Activated CD4-positive, alpha-beta T cell treated with anti-CD3 and anti-CD28 coated beads for 36 hours (primary cell): Measurements from ENCODE around the gene RELB. TPM values are rescaled to one million over a fixed set of nuclear protein-coding genes. Genes with fewer than 3 reads are reported as not detected.

ENCODE experiments used
- ATAC-seq: fragments of 200-7000 bp; cut with Tn5 transposase; one replicate; pipeline ENCODE4 v1.10.0; 2021; ENCODE audit warnings: mild to moderate bottlenecking, moderate library complexity
- CTCF ChIA-PET: fragments of 350-600 bp; sonication (Branson Sonifier 250); formaldehyde crosslinking; loops from one replicate; lab custom pipeline; 2021; ENCODE audit warnings: antibody characterized with exemption; lab: Charles Lee
- POLR2A ChIA-PET: fragments of 350-600 bp; sonication (Branson Sonifier 250); formaldehyde crosslinking; loops from one replicate; lab custom pipeline; 2021; ENCODE audit warnings: antibody characterized with exemption, inconsistent platforms; lab: Charles Lee
- DNase-seq: peaks from one replicate; pipeline ENCODE4 v3.0.0-alpha.2; 2020
- H3K27ac Mint-ChIP-seq: one replicate; pipeline ENCODE4 v1.8.0; 2021; ENCODE audit warnings: mixed read lengths
- H3K27me3 Mint-ChIP-seq: one replicate; pipeline ENCODE4 v1.8.0; 2021; ENCODE audit warnings: mixed read lengths
- H3K36me3 Mint-ChIP-seq: one replicate; pipeline ENCODE4 v1.8.0; 2021; ENCODE audit warnings: low read depth, mixed read lengths
- H3K4me1 Mint-ChIP-seq: one replicate; pipeline ENCODE4 v1.8.0; 2021; ENCODE audit warnings: mixed read lengths
- H3K4me3 Mint-ChIP-seq: one replicate; pipeline ENCODE4 v1.8.0; 2021; ENCODE audit warnings: mild to moderate bottlenecking, moderate library complexity, mixed read lengths
- H3K9me3 Mint-ChIP-seq: one replicate; pipeline ENCODE4 v1.8.0; 2021; ENCODE audit warnings: low read depth, mixed read lengths
- intact Hi-C, 2 experiments: fragments of 100-400 bp; cut with DNase I in 1 of 2; cut with micrococcal nuclease in 1 of 2; formaldehyde crosslinking; loops; one replicate each; pipeline versions ENCODE4 v1.14.2 to v1.15.1; 2022 to 2024; cut with DNase I, micrococcal nuclease
- total RNA-seq, 2 experiments: library from RNA; stranded (reverse); gene quantifications; one replicate each; pipeline ENCODE4 v1.2.3, GENCODE V29; 2021

RELB gene
- total RNA-seq, 2 experiments from 2014 or later: 43.8 to 51.2 TPM

GRCh38 chr19:45058622-45059159 lies 57.4 kb downstream of the RELB start:
- Mint-ChIP-seq H3K36me3 (peaks cover 54% of the 10 kb centered on the region), H3K4me1 (no peaks in the 10 kb centered on the region), H3K27ac (peak overlapping the region; percentile 31), H3K27me3 (no peaks in the 10 kb centered on the region), H3K9me3 (no peaks in the 10 kb centered on the region), H3K4me3 (no peak overlapping the region)
- POLR2A ChIA-PET: no interaction called here
- CTCF ChIA-PET: interaction anchor here (0.5 to 2.0 kb wide), 15 partner anchors 7 to 181 kb away, joined by 3 to 16 read pairs (median 3); partner anchors contain the start of genes CLASRP and RELB
- intact Hi-C loops: loop anchor here (1.0 to 5.0 kb wide), 4 partner anchors 41 to 155 kb away; no protein-coding TSS in a partner anchor
- ATAC-seq (no peak), DNase-seq (no peak)

- peaks cover 51% of the 10 kb centered on the region for H3K36me3 Mint-ChIP-seq
- no peak overlapping the region for H3K27ac Mint-ChIP-seq
- no peaks in the 10 kb centered on the region for H3K9me3 Mint-ChIP-seq
- no peak overlapping the region for H3K4me3 Mint-ChIP-seq
- POLR2A ChIA-PET: no interaction called here
- peak; percentile 93 for ATAC-seq
- H3K4me1 Mint-ChIP-seq: no peaks in the 10 kb centered on the region
- DNase-seq: peak; percentile 91
- intact Hi-C loops: loop anchor here (1.0 to 5.0 kb wide), 4 partner anchors 42 to 156 kb away; no protein-coding TSS in a partner anchor
- CTCF ChIA-PET: interaction anchor here (0.6 to 2.0 kb wide), 23 partner anchors 8 to 275 kb away, joined by 3 to 16 read pairs (median 3); partner anchors contain the start of genes CLASRP and RELB
- H3K27me3 Mint-ChIP-seq: no peaks in the 10 kb centered on the region
These were observed 58.1 kb downstream of the RELB start for GRCh38 chr19:45059258-45059965.

- no peak overlapping the region for H3K27ac Mint-ChIP-seq
- H3K36me3 Mint-ChIP-seq: peaks cover 47% of the 10 kb centered on the region
- intact Hi-C loops: no loop called here
- ChIA-PET POLR2A (no interaction called here), CTCF (interaction anchor here (0.8 to 1.2 kb wide), 2 partner anchors 10 to 31 kb away, joined by 3 to 6 read pairs; no protein-coding TSS in a partner anchor)
- no peak for ATAC-seq
- no peak for DNase-seq
- no peaks in the 10 kb centered on the region for H3K9me3 Mint-ChIP-seq
- H3K27me3 Mint-ChIP-seq: no peaks in the 10 kb centered on the region
- H3K4me3 Mint-ChIP-seq: no peak overlapping the region
- H3K4me1 Mint-ChIP-seq: no peaks in the 10 kb centered on the region
These were observed 60.7 kb downstream of the RELB start for GRCh38 chr19:45061965-45062364.

- no peaks in the 10 kb centered on the region for H3K9me3 Mint-ChIP-seq
- POLR2A ChIA-PET: interaction anchor here (0.7 kb wide), 1 partner anchor 24 kb away, joined by 3 read pairs; no protein-coding TSS in a partner anchor
- ATAC-seq (no peak), DNase-seq (no peak)
- no peak overlapping the region for H3K4me3 Mint-ChIP-seq
- no peak overlapping the region for H3K27ac Mint-ChIP-seq
- H3K36me3 Mint-ChIP-seq: peaks cover 38% of the 10 kb centered on the region
- H3K4me1 Mint-ChIP-seq: no peaks in the 10 kb centered on the region
- CTCF ChIA-PET: no interaction called here
- no peaks in the 10 kb centered on the region for H3K27me3 Mint-ChIP-seq
- intact Hi-C loops: no loop called here
These were observed 62.9 kb downstream of the RELB start for GRCh38 chr19:45063851-45064801.

GRCh38 chr19:45066921-45067661 lies 65.8 kb downstream of the RELB start:
- ChIA-PET POLR2A (no interaction called here), CTCF (no interaction called here)
- DNase-seq (no peak), ATAC-seq (no peak)
- no peak overlapping the region for H3K27ac Mint-ChIP-seq
- intact Hi-C loops: no loop called here
- H3K4me3 Mint-ChIP-seq: no peak overlapping the region
- no peaks in the 10 kb centered on the region for H3K9me3 Mint-ChIP-seq
- no peaks in the 10 kb centered on the region for H3K4me1 Mint-ChIP-seq
- H3K36me3 Mint-ChIP-seq: peaks cover 32% of the 10 kb centered on the region
- H3K27me3 Mint-ChIP-seq: no peaks in the 10 kb centered on the region

GRCh38 chr19:45068041-45068440 lies 66.8 kb downstream of the RELB start:
- H3K36me3 Mint-ChIP-seq: peaks cover 28% of the 10 kb centered on the region
- H3K9me3 Mint-ChIP-seq: no peaks in the 10 kb centered on the region
- POLR2A ChIA-PET: no interaction called here
- H3K27ac Mint-ChIP-seq: no peak overlapping the region
- DNase-seq (no peak), ATAC-seq (no peak)
- intact Hi-C loops: no loop called here
- CTCF ChIA-PET: no interaction called here
- no peaks in the 10 kb centered on the region for H3K27me3 Mint-ChIP-seq
- H3K4me3 Mint-ChIP-seq: no peak overlapping the region
- no peaks in the 10 kb centered on the region for H3K4me1 Mint-ChIP-seq

- H3K4me1 Mint-ChIP-seq: no peaks in the 10 kb centered on the region
- no peak overlapping the region for H3K4me3 Mint-ChIP-seq
- no peak for ATAC-seq
- H3K27ac Mint-ChIP-seq: no peak overlapping the region
- DNase-seq: no peak
- intact Hi-C loops: no loop called here
- H3K36me3 Mint-ChIP-seq: peaks cover 28% of the 10 kb centered on the region
- no peaks in the 10 kb centered on the region for H3K9me3 Mint-ChIP-seq
- POLR2A ChIA-PET: interaction anchor here (0.6 kb wide), 2 partner anchors 43 to 140 kb away, joined by 4 to 10 read pairs; no protein-coding TSS in a partner anchor
- CTCF ChIA-PET: interaction anchor here (0.9 kb wide), 1 partner anchor 9 kb away, joined by 3 read pairs; no protein-coding TSS in a partner anchor
- H3K27me3 Mint-ChIP-seq: no peaks in the 10 kb centered on the region
These were observed 67.8 kb downstream of the RELB start for GRCh38 chr19:45069056-45069455.

- POLR2A ChIA-PET: no interaction called here
- no peak overlapping the region for H3K27ac Mint-ChIP-seq
- H3K4me1 Mint-ChIP-seq: peaks cover 5% of the 10 kb centered on the region
- no peaks in the 10 kb centered on the region for H3K9me3 Mint-ChIP-seq
- peaks cover 24% of the 10 kb centered on the region for H3K36me3 Mint-ChIP-seq
- H3K4me3 Mint-ChIP-seq: no peak overlapping the region
- no peaks in the 10 kb centered on the region for H3K27me3 Mint-ChIP-seq
- no peak for ATAC-seq
- intact Hi-C loops: no loop called here
- CTCF ChIA-PET: interaction anchor here (1.2 kb wide), 1 partner anchor 11 kb away, joined by 5 read pairs; no protein-coding TSS in a partner anchor
- DNase-seq: no peak
These were observed 69.0 kb downstream of the RELB start for GRCh38 chr19:45070214-45070613.

- DNase-seq: no peak
- Mint-ChIP-seq H3K4me3 (no peak overlapping the region), H3K4me1 (peaks cover 5% of the 10 kb centered on the region), H3K27ac (no peak overlapping the region), H3K36me3 (peaks cover 20% of the 10 kb centered on the region), H3K27me3 (no peaks in the 10 kb centered on the region), H3K9me3 (no peaks in the 10 kb centered on the region)
- CTCF ChIA-PET: interaction anchor here (1.1 to 1.2 kb wide), 2 partner anchors 8 to 11 kb away, joined by 5 to 6 read pairs; no protein-coding TSS in a partner anchor
- POLR2A ChIA-PET: no interaction called here
- no peak for ATAC-seq
- intact Hi-C loops: no loop called here
These were observed 69.7 kb downstream of the RELB start for GRCh38 chr19:45070861-45071544.

GRCh38 chr19:45071545-45071938 lies 70.3 kb downstream of the RELB start:
- no peak overlapping the region for H3K27ac Mint-ChIP-seq
- H3K36me3 Mint-ChIP-seq: peaks cover 20% of the 10 kb centered on the region
- ATAC-seq: no peak
- H3K9me3 Mint-ChIP-seq: no peaks in the 10 kb centered on the region
- no peak for DNase-seq
- CTCF ChIA-PET: interaction anchor here (1.1 to 1.5 kb wide), 2 partner anchors 9 to 32 kb away, joined by 5 to 6 read pairs; partner anchors contain the start of gene CLASRP
- peaks cover 6% of the 10 kb centered on the region for H3K4me1 Mint-ChIP-seq
- POLR2A ChIA-PET: no interaction called here
- no peak overlapping the region for H3K4me3 Mint-ChIP-seq
- intact Hi-C loops: no loop called here
- H3K27me3 Mint-ChIP-seq: no peaks in the 10 kb centered on the region
